SK-N-SH treated with all-trans-retinoic acid at 6 μM for 48 hours (cell line): ENCODE measurements around the gene SLK.

Experiments
- ZFP30 ChIP-seq: fragments of 450-650 bp; formaldehyde crosslinking; IDR thresholded peaks from 2 replicates; pipeline ENCODE4 v1.5.0; 2022; ENCODE audit warnings: mild to moderate bottlenecking, moderate library complexity
- TF ChIP-seq, protein P1 (sequence below): fragments of 250-450 bp; sonication (Bioruptor Pico); IDR thresholded peaks from 2 replicates; pipeline ENCODE4 v1.8.0; 2020; ENCODE audit warnings: mild to moderate bottlenecking, moderate library complexity, borderline replicate concordance

DNA sequence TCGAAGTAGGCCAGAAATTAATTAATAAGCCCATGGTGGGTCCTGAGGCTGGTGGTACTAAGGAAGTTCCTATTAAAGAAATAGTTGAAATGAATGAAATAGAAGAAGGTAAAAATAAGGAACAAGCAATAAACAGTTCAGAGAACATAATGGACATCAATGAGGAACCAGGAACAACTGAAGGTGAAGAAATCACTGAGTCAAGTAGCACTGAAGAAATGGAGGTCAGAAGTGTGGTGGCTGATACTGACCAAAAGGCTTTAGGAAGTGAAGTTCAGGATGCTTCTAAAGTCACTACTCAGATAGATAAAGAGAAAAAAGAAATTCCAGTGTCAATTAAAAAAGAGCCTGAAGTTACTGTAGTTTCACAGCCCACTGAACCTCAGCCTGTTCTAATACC, 36.0 kb downstream of the SLK start:
- TF ChIP-seq, protein P1, sequence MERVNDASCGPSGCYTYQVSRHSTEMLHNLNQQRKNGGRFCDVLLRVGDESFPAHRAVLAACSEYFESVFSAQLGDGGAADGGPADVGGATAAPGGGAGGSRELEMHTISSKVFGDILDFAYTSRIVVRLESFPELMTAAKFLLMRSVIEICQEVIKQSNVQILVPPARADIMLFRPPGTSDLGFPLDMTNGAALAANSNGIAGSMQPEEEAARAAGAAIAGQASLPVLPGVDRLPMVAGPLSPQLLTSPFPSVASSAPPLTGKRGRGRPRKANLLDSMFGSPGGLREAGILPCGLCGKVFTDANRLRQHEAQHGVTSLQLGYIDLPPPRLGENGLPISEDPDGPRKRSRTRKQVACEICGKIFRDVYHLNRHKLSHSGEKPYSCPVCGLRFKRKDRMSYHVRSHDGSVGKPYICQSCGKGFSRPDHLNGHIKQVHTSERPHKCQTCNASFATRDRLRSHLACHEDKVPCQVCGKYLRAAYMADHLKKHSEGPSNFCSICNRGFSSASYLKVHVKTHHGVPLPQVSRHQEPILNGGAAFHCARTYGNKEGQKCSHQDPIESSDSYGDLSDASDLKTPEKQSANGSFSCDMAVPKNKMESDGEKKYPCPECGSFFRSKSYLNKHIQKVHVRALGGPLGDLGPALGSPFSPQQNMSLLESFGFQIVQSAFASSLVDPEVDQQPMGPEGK (CRISPR knock-in tag): no peak
- no peak for TF ChIP-seq ZFP30 (CRISPR knock-in tag)
